Ovary (tissue), 3 donors: Measurements from ENCODE around the gene PPIL6.

ENCODE experiments used
- POLR2A ChIP-seq: fragments of 450-650 bp; IDR thresholded peaks from one replicate; pipeline ENCODE4 v1.6.1; 2017; ENCODE audit warnings: antibody characterized with exemption, mild to moderate bottlenecking, moderate library complexity
- TF ChIP-seq, protein P1 (sequence below), 3 donors: fragments of 450-650 bp in 2 of 3; fragments of 200-600 bp in 1 of 3; IDR thresholded peaks; one replicate each; pipeline versions ENCODE4 v1.5.1 to v1.8.0; 2016 to 2022; ENCODE audit warnings: antibody characterized with exemption in 3 of 3, mild to moderate bottlenecking in 1 of 3
- donor health status: DM: no; HTN: no; CAD: no.

DNA sequence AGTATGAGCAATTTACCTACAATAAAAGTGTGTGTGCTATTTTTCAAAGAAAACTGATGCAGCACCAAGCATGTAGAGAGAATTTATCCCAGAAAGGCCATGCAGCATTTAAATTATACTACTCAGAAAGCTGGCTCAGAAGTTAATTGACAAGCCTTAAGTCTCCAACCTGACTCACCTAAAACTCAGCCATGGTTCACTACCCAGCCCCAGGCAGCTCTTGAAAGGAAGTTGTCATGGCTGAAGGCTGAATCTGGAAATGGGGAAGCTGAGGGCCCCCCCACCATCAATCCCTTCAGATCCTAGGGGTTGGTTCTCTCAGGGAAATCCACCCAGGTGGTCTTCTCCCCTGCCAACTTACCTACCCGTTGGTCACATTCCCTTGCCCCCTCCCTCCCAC lies 19.7 kb downstream of the PPIL6 start:
- TF ChIP-seq, protein P1, sequence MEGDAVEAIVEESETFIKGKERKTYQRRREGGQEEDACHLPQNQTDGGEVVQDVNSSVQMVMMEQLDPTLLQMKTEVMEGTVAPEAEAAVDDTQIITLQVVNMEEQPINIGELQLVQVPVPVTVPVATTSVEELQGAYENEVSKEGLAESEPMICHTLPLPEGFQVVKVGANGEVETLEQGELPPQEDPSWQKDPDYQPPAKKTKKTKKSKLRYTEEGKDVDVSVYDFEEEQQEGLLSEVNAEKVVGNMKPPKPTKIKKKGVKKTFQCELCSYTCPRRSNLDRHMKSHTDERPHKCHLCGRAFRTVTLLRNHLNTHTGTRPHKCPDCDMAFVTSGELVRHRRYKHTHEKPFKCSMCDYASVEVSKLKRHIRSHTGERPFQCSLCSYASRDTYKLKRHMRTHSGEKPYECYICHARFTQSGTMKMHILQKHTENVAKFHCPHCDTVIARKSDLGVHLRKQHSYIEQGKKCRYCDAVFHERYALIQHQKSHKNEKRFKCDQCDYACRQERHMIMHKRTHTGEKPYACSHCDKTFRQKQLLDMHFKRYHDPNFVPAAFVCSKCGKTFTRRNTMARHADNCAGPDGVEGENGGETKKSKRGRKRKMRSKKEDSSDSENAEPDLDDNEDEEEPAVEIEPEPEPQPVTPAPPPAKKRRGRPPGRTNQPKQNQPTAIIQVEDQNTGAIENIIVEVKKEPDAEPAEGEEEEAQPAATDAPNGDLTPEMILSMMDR (IDR thresholded peaks at IDR 0.05) = no peak
- TF ChIP-seq POLR2A = no peak
